ENCODE results near the gene GPD2. TPM values are rescaled to one million over a fixed set of nuclear protein-coding genes. Genes with fewer than 3 reads are reported as not detected.
"Not testable (repeated sequence)": the region's sequence is repeated elsewhere in the genome, so short reads cannot be mapped to it uniquely, and the experiment has no call there.

GPD2 gene
- total RNA-seq, 4 donors from 2014 or later, result 16.7 to 51.5 (median 26.8) TPM

DNA sequence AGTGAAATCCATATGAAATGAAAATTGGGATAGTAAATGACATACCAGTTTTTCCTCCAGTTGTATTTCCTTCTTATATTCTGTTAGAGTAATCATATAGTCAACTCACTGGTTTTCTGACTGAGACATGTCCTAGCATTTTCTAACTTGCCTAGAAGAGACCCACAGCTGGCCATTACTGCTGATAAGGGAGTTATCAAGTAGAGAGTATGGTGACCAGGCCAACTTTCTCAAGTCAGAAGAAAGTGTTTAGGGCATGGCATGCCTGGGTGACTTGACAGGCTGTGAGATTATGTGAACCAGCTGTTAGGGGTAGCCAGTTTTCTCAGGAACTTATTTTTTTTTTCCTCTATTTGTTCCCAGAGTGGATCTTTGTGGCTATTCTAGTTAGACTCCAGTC, 81.2 kb downstream of the GPD2 start:
- no peaks in the 10 kb centered on the region for H3K27me3 ChIP-seq
- no peak for TF ChIP-seq EP300 (IDR thresholded peaks at IDR 0.05)
- TF ChIP-seq CTCF (IDR thresholded peaks at IDR 0.05), result no peak
- TF ChIP-seq POLR2A (IDR thresholded peaks at IDR 0.05), result no peak
- no peak for TF ChIP-seq POLR2AphosphoS5 (IDR thresholded peaks at IDR 0.05)
- peaks cover 0 to 8% (median 0%) of the 10 kb centered on the region in 3 donors for H3K9me3 ChIP-seq
- ATAC-seq, result no peak
- no peaks in the 10 kb centered on the region for H3K4me1 ChIP-seq
- no peak overlapping the region for H3K4me3 ChIP-seq
- peaks cover 0 to 45% of the 10 kb centered on the region in 2 donors for H3K36me3 ChIP-seq
- H3K27ac ChIP-seq, result no peak overlapping the region

GRCh38 chr2:156518138-156518537, 82.0 kb downstream of the GPD2 start:
- WGBS, 2 donors (ENCODE audit: low coverage in 1 of 2), result 75 to 93% methylated on average over 2 to 3 of the region's 4 CpGs
- ATAC-seq, result no peak
- Histone ChIP-seq H3K9me3 (peaks cover 0 to 8% (median 0%) of the 10 kb centered on the region in 3 donors), H3K27me3 (no peaks in the 10 kb centered on the region), H3K4me1 (no peaks in the 10 kb centered on the region), H3K27ac (no peak overlapping the region), H3K36me3 (peaks cover 0 to 38% of the 10 kb centered on the region in 2 donors), H3K4me3 (no peak overlapping the region)
- no peak for TF ChIP-seq EP300 (IDR thresholded peaks at IDR 0.05)
- no peak for TF ChIP-seq POLR2AphosphoS5 (IDR thresholded peaks at IDR 0.05)
- no peak for TF ChIP-seq CTCF (IDR thresholded peaks at IDR 0.05)
- no peak for TF ChIP-seq POLR2A (IDR thresholded peaks at IDR 0.05)

DNA sequence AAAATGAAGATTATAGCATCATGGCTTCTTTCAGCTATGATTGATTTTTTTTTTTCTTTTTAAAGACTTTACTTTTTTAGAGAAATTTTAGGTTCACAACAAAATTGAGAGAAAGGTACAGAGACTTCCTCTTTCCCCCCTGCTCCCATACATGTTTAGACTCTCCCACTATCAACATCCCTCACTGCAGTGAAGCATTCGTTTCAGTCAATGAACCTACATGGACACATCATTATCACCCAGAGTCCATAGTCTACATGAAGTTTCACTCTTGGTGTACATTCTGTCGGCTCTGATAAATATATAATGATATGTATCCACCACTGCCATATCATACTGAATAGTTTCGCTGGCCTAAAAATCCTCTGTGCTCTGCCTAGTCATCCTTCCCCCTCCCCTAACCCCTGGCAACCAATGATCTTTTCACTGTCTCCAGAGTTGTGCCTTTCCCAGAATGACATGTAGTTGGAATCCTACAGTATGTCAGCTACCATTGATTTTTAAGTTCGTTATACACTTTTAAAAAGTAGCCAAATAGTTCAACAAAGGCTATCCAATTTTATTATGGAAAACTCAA, 86.8 kb downstream of the GPD2 start:
- peaks cover 0 to 11% of the 10 kb centered on the region in 2 donors for H3K36me3 ChIP-seq
- 89 to 90% methylated on average over 4 of the region's 4 CpGs for WGBS, 2 donors (ENCODE audit: low coverage in 1 of 2)
- TF ChIP-seq EP300 (IDR thresholded peaks at IDR 0.05), result no peak
- TF ChIP-seq CTCF (IDR thresholded peaks at IDR 0.05), result no peak
- no peak for TF ChIP-seq POLR2A (IDR thresholded peaks at IDR 0.05)
- TF ChIP-seq POLR2AphosphoS5 (IDR thresholded peaks at IDR 0.05), result no peak
- no peak for ATAC-seq
- peaks cover 0 to 8% (median 0%) of the 10 kb centered on the region in 3 donors for H3K9me3 ChIP-seq
- no peaks in the 10 kb centered on the region for H3K4me1 ChIP-seq
- no peak overlapping the region for H3K4me3 ChIP-seq
- H3K27me3 ChIP-seq, result no peaks in the 10 kb centered on the region
- no peak overlapping the region for H3K27ac ChIP-seq

DNA sequence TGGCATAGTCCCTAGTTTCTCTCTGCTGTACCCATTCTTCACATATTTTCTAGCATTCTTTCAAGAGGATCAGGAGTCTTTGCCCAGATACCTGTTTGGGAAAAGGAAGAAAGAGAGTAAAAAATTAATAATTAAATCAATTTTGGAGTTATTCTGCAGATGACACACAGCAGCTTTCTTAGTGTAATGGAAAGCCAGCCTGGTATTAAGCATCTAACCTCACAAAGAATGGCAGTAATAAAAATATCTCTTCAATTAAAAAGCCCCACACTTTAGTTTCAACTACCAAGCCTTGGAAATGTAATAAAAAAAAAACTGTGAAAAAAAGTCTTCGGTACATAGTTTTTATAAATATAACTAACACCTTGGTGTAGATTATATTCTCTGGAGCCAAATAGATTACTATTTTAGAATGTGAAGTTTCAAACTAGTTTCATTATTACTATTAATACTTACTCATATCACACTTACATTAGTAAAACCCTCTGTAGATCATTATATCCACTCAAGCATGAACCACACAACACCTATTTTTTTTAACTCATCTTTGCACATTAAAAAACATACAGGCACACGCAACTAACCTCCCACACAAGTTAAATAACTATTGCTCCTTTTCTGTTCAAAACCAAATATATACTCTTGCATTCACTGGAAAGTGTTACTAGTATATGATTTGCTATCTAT, 90.9 kb downstream of the GPD2 start:
- no peaks in the 10 kb centered on the region for H3K27me3 ChIP-seq
- 69 to 82% methylated on average over 1 to 2 of the region's 2 CpGs for WGBS, 2 donors (ENCODE audit: low coverage in 1 of 2)
- no peak for TF ChIP-seq POLR2AphosphoS5 (IDR thresholded peaks at IDR 0.05)
- TF ChIP-seq CTCF (IDR thresholded peaks at IDR 0.05), result no peak
- TF ChIP-seq EP300 (IDR thresholded peaks at IDR 0.05), result no peak
- no peak for TF ChIP-seq POLR2A (IDR thresholded peaks at IDR 0.05)
- no peaks in the 10 kb centered on the region for H3K9me3 ChIP-seq
- H3K27ac ChIP-seq, result no peak overlapping the region
- no peak overlapping the region for H3K4me3 ChIP-seq
- peaks cover 0 to 9% of the 10 kb centered on the region in 2 donors for H3K36me3 ChIP-seq
- no peaks in the 10 kb centered on the region for H3K4me1 ChIP-seq
- no peak for ATAC-seq

GRCh38 chr2:156528583-156528982, 92.4 kb downstream of the GPD2 start:
- not testable (repeated sequence) for H3K36me3 ChIP-seq, H3K27me3 ChIP-seq, H3K9me3 ChIP-seq, H3K27ac ChIP-seq, H3K4me3 ChIP-seq, H3K4me1 ChIP-seq, ATAC-seq
- WGBS, 2 donors (ENCODE audit: low coverage in 1 of 2), result 83 to 98% methylated on average over 1 to 5 of the region's 5 CpGs
